GM19193 (cell line): ENCODE measurements around the gene UGT1A3.

ENCODE experiments used
- POLR2A ChIP-seq: IDR thresholded peaks from 4 replicates; pipeline ENCODE4 v1.6.1; 2011; ENCODE audit not compliant: insufficient read depth, insufficient read length; ENCODE audit errors: extremely low read depth

The UGT1A3 gene

GRCh38 chr2:233799716-233800115, 70.9 kb downstream of the UGT1A3 start:
- TF ChIP-seq POLR2A = no peak

- no peak for TF ChIP-seq POLR2A
Measured at GRCh38 chr2:233800208-233800607, 71.4 kb downstream of the UGT1A3 start.

- no peak for TF ChIP-seq POLR2A
Measured at GRCh38 chr2:233801357-233802131, 72.7 kb downstream of the UGT1A3 start.

DNA sequence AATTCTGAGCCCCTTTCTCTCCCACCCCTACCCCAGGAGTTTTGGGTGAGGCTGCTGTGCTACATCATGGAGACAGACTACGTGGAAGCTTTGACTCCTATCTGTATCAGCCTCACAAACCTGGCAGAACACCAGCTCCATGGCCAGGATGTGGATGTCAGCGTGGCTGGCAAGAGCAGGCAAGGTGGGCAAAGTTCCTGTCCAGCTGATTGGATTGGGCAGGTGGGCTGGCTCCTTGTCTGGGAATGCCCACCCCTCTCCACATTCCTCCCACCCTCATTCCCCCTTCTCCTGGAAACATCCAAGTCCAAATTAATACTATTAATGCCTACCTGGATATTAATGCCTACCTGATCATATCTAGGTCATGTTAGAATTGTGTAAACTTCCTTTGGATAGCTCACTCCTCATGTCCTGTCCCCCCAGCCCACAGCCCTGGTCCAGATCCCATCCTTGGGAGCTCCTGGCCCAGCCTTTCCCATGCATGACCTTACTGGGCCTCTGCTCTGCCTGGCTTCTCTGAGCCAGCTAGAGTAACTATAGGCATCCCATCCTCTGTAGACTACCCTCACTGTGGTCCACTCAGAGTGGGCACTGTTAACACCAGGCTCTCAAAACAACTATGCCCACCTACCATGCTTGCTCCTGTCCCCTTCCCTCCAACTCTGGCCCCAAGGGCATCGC, 73.4 kb downstream of the UGT1A3 start:
- no peak for TF ChIP-seq POLR2A

GRCh38 chr2:233803292-233803911, 74.6 kb downstream of the UGT1A3 start:
- TF ChIP-seq POLR2A = no peak

GRCh38 chr2:233803994-233804393, 75.2 kb downstream of the UGT1A3 start:
- TF ChIP-seq POLR2A = no peak

- TF ChIP-seq POLR2A = no peak
Measured at GRCh38 chr2:233807215-233807865, 78.5 kb downstream of the UGT1A3 start.

DNA sequence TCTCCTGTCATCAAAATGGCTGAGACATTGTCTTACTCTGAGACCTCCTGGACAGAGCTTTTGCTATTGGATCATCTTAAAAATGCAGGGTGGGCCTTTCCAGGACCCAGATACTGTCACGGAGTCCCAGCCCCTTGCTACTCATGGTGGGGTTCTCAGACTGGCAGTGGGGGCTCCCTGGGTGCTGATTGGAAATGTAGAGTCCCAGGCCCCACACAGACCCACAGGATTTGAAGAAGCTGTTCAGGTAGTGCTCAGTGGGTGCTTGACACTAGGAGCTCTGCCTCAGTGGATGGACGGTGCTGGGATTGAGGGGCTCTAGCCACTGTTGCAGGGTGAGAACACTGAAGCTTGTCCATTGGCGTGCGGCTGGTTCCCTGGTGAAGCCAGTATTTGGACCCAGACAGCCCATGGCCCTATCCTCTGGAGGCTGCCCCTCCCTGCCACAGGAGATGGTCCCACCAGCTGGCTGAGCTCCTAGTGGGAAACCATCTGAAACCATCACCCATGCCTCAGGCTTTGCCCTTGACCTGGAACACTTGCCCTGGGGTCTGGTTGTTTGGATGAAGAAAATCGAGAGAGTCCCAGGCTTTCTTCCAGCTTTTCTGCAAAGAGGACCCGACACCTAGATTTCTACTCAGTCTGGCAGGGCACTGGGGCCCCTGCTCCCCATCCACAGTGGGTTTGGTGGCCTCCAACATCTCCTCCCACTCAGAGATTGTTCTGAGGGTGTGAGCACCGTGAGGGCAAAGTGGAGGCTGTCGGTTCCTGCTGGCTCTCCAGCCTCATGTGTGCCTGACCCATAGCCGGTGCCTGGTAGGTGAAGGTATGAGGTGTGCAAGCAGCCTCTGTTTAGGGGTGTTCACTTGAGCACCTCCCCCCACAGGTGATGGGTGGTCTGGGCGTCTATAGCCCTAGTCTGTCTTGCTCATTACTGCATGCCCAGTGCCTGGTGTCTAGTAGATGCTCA, 79.4 kb downstream of the UGT1A3 start:
- no peak for TF ChIP-seq POLR2A

- no peak for TF ChIP-seq POLR2A
Measured at GRCh38 chr2:233810385-233810784, 81.5 kb downstream of the UGT1A3 start.

- TF ChIP-seq POLR2A = no peak
Measured at GRCh38 chr2:233811087-233811486, 82.2 kb downstream of the UGT1A3 start.

DNA sequence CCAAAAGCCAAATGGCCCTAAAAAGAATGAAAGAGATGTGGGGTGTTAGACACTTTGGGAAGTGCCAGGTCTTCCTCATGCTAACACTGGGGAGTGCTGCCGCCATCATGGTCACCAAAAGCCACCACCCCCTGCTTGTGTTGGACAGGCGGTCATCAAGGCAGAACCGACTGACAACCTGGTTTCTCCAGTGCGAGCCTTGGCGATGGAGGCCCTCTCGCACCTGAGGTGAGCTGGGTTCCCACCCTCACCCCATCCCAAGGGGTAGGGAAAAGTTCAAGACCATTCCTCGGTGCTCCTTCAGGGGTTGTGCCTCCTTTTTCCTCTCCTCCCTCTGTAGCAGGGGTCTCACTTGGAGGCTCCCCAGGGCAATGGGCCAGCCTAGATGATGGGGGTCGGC, 82.9 kb downstream of the UGT1A3 start:
- TF ChIP-seq POLR2A = no peak

DNA sequence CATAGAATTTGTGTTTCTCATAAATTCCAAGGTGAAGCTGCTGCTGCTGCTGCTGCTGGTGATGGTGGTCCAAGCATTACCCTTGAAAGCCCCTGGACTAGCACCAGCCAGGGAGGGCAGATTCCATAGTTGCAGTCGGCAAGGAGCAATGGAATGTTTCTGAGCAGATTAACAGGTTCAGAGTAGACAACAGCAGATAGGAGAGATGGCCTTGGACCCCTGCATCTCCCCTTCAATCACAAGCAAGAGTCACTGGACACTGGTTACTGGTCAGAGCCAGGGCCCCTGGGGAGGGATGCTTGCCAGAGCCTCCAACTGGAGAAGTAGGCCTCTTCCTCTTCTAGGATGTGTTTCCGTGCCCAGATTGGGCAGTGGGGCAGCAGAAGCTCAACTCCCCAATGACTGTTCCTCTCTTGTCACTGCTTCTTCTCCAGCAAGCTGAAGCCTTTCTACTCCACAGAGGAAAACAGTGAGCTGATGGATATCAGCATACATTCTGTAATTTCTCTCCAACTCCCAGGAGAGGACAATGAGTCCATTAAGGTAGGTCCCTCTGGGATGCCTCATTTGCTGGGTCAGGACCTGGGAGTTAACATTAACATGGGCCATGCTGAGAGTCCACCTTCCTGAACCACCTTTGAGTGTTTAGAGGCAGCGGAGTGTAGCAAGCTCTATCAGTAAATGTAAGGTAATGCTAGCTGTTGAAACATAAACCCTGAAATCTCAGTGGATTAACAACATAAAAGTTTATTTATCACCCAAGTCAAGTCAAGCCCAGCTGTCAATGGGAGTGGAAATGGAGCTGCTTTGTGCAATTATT, 84.6 kb downstream of the UGT1A3 start:
- TF ChIP-seq POLR2A = no peak

DNA sequence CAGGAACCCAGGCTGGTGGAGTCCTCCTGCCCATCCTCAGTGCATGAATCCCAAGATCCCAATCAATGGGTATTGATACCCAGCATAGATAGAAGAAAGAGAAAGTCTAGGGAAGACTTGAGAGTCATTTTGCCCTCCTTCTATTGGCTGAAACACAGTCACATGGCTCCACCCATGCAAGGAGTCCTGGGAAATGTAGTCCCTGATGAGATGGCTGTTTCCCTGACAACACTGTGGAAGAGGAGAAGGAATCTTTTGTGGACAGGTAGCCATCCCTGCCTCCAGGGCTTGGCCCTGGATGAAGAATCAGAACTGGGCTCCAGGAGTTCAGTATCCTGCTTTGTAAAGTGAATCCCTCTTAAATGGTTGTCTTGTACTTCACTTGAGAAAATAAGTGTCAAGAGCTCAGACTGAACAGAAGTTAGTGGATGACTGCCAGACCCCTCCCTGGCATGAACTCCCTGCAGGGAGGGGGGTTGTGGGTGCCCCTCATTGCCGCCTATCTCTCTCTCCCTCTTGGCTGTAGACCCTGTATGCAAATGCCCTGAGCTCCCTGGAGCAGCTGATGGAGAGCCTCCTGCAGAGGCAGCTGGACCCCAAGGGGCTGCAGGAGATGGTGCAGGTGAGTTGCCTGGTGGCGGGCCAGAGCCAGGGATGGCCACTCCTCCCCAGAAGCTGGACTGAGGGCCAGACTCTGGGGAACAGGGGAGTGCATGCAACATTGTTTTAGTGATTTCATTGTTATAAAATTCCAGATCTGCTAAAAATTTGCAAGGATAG, 85.4 kb downstream of the UGT1A3 start:
- no peak for TF ChIP-seq POLR2A
